Naive thymus-derived CD8-positive, alpha-beta T cell (primary cell): ENCODE results near the gene FAM53B. TPM values are rescaled to one million over a fixed set of nuclear protein-coding genes. Genes with fewer than 3 reads are reported as not detected.

Experiments
- ATAC-seq, 2 donors: fragments of 150-1000 bp; cut with Tn5 transposase in 1 of 2; sonication (Bioruptor Pico), chemical (Tn5 transposase) in 1 of 2; 1 replicate in 1 of 2; 2 replicates in 1 of 2; pipeline ENCODE4 v1.10.0; 2021; ENCODE audit warnings: mild to moderate bottlenecking in 2 of 2, moderate library complexity in 2 of 2
- POLR2A ChIA-PET: fragments of 350-600 bp; sonication (Branson Sonifier 250); formaldehyde crosslinking; loops from one replicate; lab custom pipeline; 2021; ENCODE audit warnings: antibody characterized with exemption; lab: Charles Lee
- DNase-seq, 10 donors: peaks; one replicate each; pipeline versions ENCODE4 v3.0.0 to v3.0.0-alpha.2; 2020 to 2022
- H3K27ac Mint-ChIP-seq, 10 donors: one replicate each; pipeline ENCODE4 v1.8.0; 2020 to 2022; ENCODE audit warnings: mild to moderate bottlenecking in 10 of 10, mixed read lengths in 10 of 10, moderate library complexity in 4 of 10, inconsistent platforms in 1 of 10
- H3K27me3 Mint-ChIP-seq, 5 donors: one replicate each; pipeline ENCODE4 v1.8.0; 2021 to 2022; ENCODE audit warnings: mixed read lengths in 5 of 5
- H3K36me3 Mint-ChIP-seq, 3 donors: one replicate each; pipeline ENCODE4 v1.8.0; 2020 to 2022; ENCODE audit warnings: mixed read lengths in 3 of 3, mild to moderate bottlenecking in 2 of 3, inconsistent platforms in 1 of 3
- H3K4me1 Mint-ChIP-seq, 4 donors: one replicate each; pipeline ENCODE4 v1.8.0; 2021 to 2022; ENCODE audit warnings: mixed read lengths in 4 of 4
- H3K4me3 Mint-ChIP-seq, 10 donors: one replicate each; pipeline ENCODE4 v1.8.0; 2020 to 2022; ENCODE audit warnings: mild to moderate bottlenecking in 10 of 10, mixed read lengths in 10 of 10, moderate library complexity in 6 of 10, inconsistent platforms in 1 of 10
- H3K9me3 Mint-ChIP-seq, 9 donors: one replicate each; pipeline ENCODE4 v1.8.0; 2020 to 2022; ENCODE audit warnings: mixed read lengths in 9 of 9, mild to moderate bottlenecking in 3 of 9, inconsistent platforms in 1 of 9, moderate library complexity in 1 of 9
- polyA plus RNA-seq, 3 donors: library from polyadenylated mRNA; unstranded; fragments of 300-500 nt; fragmentation: Illumina TruSeq; gene quantifications; one replicate each; pipeline ENCODE4 v1.2.3, GENCODE V29; 2021
- total RNA-seq, 8 experiments: library from RNA in 2 of 8; stranded (reverse) in 2 of 8; gene quantifications; one replicate each; pipeline ENCODE4 v1.2.3 and lab custom pipeline; 2021 to 2026

The FAM53B gene
- total and polyA plus RNA-seq, 5 experiments from 2014 or later, result 2.4 to 23.2 (median 15.1) TPM

DNA sequence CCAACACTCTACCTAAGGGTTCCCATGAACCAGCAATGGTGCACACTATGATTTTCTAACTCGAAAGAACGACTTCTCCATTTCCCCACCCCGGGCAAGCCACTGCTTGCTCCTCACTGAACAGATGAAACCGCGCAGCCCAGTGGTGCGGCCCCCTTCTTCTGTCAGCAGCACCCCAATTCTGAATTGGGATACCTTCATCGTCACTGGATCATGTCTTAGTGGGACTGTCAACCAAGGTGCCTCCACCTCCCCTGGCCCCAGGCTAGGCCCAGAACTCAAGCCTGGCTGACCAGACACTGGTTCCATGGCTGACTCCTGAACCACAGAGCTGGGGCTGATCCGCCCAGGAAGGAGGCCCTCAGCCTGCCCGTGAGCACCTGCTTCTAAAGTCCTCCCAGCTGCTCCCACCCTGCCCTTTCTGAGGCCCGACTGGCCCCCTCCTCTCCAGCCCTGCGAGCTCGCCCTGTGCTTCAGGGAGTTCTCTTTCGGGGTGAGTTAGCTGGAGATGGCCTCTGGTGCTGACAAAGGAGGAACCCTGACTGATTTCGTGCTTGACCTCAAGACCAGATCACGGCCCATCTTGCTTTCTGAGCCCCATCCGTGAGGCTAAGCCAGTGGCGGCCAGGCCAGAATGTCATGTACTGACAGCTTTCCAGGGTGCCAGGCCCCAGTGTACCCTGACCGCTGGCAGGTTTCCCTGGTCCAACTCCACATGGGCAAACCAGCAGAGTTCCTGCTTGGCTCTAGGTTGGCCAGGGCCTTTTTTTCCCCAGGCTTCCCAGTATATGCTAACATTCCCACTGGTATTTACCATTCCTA, 44.5 kb downstream of the FAM53B start:
- H3K4me1 Mint-ChIP-seq, result peaks cover 52 to 100% (median 96%) of the 10 kb centered on the region in 4 donors
- peaks cover 0 to 19% (median 7%) of the 10 kb centered on the region in 3 donors for H3K36me3 Mint-ChIP-seq
- H3K27me3 Mint-ChIP-seq, result no peaks in the 10 kb centered on the region
- H3K4me3 Mint-ChIP-seq, result peak overlapping the region in 5 of 10 donors; percentile 2 to 77 (median 33)
- POLR2A ChIA-PET, result interaction anchor here (1.1 to 4.0 kb wide), 3 partner anchors 9 to 19 kb away, joined by 3 to 24 read pairs (median 4); no protein-coding TSS in a partner anchor
- H3K27ac Mint-ChIP-seq, result peak overlapping the region; percentile 29 to 97 (median 88)
- H3K9me3 Mint-ChIP-seq, result no peaks in the 10 kb centered on the region
- DNase-seq, result no peak
- ATAC-seq, result no peak

DNA sequence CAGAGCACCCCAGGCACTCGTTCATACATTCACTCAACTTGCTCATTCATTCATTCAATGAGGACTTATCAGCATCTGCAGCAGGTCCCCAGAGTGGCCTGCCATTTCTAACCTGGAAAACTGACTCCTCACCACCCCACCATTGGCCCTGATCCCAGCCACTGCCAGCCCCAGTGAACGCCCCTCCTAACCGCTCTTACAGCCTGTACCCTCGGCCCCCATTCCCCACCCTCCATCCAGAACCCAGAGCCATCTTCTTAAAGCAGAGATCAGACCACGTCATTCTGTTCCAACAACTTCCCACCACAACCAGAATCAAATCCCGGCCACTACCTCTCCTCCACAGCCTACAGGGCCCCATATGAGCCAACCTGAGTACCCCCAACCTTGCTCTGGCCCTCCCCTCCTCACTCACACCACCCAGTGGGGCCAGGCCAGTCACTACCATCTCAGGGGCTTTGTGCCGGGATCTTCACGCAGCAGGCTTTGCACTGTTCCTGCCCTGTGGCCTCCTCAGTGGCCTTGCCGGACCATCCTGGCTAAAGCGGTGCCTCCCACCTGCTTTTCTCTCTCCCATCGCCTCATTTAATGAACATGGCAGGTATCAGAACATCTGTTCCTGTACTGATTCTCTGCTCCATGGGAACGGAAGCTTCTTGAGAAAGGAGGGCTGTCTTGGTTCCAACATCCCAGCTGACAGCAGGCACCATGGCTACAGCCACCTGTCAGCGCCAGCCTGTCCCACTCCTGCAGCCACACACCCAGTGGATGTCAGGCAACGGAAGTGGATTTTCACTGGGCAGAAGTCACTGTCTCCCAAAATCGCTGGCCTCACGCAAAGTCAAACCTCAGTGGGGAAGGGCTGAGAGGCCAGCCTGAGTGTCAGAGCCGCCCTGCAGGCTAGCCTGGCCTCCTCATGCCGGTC, 45.4 kb downstream of the FAM53B start:
- H3K36me3 Mint-ChIP-seq, result peaks cover 0 to 22% (median 10%) of the 10 kb centered on the region in 3 donors
- H3K4me1 Mint-ChIP-seq, result peaks cover 51 to 99% (median 96%) of the 10 kb centered on the region in 4 donors
- DNase-seq, result no peak
- POLR2A ChIA-PET, result interaction anchor here (1.0 to 4.0 kb wide), 5 partner anchors 10 to 36 kb away, joined by 3 to 24 read pairs (median 4); no protein-coding TSS in a partner anchor
- H3K27me3 Mint-ChIP-seq, result no peaks in the 10 kb centered on the region
- no peak for ATAC-seq
- H3K27ac Mint-ChIP-seq, result peak overlapping the region; percentile 76 to 97 (median 91)
- H3K9me3 Mint-ChIP-seq, result no peaks in the 10 kb centered on the region
- peak overlapping the region in 9 of 10 donors; percentile 20 to 80 (median 56) for H3K4me3 Mint-ChIP-seq

DNA sequence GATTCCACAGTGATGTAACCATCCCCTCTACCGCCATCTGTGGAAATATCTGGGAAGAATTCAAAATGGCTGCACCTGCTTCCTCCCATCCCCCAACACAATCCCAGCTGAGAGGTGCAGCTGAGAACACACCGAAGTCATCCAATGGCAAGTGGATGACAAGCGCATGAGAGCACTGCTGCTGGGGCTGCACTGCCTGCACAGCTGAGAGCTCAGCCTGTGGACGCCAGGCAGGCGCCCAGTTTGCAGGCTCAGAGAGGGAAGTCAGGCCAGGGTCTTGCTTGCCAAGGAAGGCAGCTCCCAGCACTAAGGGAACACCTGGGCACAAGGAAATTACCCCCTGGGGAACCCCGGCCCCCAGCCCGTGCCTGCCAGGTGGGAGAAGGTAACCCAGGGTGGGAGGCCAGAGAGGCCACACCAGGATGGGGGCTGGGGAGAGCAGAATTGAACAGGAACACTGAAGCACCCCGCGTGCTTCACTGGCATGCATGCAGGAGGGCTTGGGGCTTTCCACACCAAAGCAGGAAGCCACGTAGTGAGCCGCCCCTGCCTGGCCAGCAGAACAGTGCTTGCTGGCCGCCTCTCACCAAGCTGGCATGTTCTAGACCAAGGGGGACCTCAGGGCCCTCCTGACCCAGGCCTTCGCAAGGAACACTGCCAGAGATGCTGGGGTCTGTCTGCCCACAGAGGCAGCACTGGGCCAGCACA, 46.2 kb downstream of the FAM53B start:
- Mint-ChIP-seq H3K36me3 (peaks cover 0 to 25% (median 18%) of the 10 kb centered on the region in 3 donors), H3K27ac (peak overlapping the region; percentile 85 to 97 (median 92)), H3K27me3 (no peaks in the 10 kb centered on the region), H3K4me3 (peak overlapping the region in 9 of 10 donors; percentile 20 to 82 (median 76)), H3K4me1 (peaks cover 47 to 99% (median 92%) of the 10 kb centered on the region in 4 donors), H3K9me3 (no peaks in the 10 kb centered on the region)
- peak in 2 of 10 donors; percentile 14 to 30 for DNase-seq
- ATAC-seq, result peak; percentile 60 to 72
- POLR2A ChIA-PET, result interaction anchor here (0.7 to 4.0 kb wide), 10 partner anchors 9 to 61 kb away, joined by 3 to 24 read pairs (median 6); no protein-coding TSS in a partner anchor

DNA sequence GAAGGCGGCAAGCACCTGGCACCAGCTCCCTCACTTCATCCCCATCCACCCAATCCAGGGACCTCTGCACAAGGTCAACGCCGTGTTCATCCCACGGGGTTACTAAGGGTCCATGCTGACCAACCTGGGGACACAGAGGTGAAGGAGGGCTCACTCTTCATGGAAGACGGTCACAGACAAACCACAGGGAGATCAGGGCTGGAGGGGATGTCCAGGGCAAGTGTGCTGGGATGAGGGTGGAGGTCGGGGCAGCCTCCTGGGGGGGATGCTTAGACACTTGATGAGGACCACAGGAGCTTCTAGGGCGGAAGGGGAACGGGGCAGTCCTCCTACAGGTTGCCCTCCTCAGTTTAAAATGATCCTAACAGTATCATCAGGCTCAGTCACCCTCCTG, 46.7 kb downstream of the FAM53B start:
- peaks cover 45 to 95% (median 88%) of the 10 kb centered on the region in 4 donors for H3K4me1 Mint-ChIP-seq
- no peaks in the 10 kb centered on the region for H3K27me3 Mint-ChIP-seq
- H3K27ac Mint-ChIP-seq, result peak overlapping the region; percentile 90 to 97 (median 92)
- peaks cover 0 to 25% (median 18%) of the 10 kb centered on the region in 3 donors for H3K36me3 Mint-ChIP-seq
- H3K4me3 Mint-ChIP-seq, result peak overlapping the region in 8 of 10 donors; percentile 67 to 82 (median 77)
- no peak for ATAC-seq
- no peaks in the 10 kb centered on the region for H3K9me3 Mint-ChIP-seq
- DNase-seq, result no peak
- POLR2A ChIA-PET, result interaction anchor here (0.7 to 4.0 kb wide), 15 partner anchors 8 to 78 kb away, joined by 3 to 24 read pairs (median 6); partner anchors contain the start of gene FAM53B

DNA sequence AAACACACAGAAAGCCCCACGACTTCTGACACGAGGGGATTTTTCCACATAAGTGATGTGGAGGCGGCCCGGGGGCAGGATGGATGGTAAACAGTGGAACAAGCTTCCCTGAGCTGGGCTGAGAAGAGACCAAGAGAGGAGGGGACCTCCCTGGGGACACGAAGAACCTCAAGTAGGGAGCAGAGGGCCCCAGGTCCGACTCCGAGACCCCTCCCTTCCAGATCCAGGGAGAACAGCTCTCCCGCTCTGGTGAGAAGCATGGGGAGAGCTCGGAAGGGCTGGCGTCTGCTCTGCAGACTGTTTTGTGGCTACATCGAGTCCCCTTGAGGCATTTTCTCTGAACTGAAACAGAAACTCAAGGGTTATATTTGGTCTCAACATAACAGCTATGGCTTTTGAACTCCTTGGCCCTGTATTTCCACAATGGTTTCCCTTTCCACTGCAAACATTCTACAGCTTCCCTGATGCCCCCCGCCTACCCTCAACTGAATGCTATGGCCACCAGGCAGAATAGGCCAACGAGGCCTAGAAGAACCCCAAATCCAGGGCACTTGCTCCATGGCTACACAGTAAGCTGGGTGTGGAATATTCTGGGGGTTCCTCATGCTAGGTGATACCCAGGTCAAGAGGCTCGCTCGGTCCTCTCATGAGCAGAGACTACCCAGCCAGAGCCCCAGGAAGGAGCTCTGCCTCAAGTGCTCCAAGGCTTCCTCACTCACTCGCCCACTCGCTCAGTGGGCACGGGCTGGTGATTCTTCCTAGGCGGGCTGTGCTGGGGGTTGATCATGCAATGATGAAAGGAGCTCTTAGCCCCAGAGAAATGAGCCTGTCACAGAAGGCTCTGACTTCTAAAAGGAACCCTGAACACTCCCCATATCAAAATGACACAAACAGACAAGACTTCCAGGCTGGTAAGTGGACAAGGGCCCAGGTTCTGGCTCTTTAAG, 47.5 kb downstream of the FAM53B start:
- peak; percentile 72 to 73 for ATAC-seq
- POLR2A ChIA-PET, result interaction anchor here (1.1 to 4.0 kb wide), 14 partner anchors 8 to 78 kb away, joined by 3 to 24 read pairs (median 6); partner anchors contain the start of gene FAM53B
- Mint-ChIP-seq H3K27ac (peak overlapping the region; percentile 90 to 97 (median 92)), H3K4me1 (peaks cover 40 to 90% (median 83%) of the 10 kb centered on the region in 4 donors), H3K36me3 (peaks cover 0 to 26% (median 19%) of the 10 kb centered on the region in 3 donors), H3K9me3 (no peaks in the 10 kb centered on the region), H3K4me3 (peak overlapping the region; percentile 45 to 82 (median 76)), H3K27me3 (no peaks in the 10 kb centered on the region)
- DNase-seq, result peak in 2 of 10 donors; percentile 41

DNA sequence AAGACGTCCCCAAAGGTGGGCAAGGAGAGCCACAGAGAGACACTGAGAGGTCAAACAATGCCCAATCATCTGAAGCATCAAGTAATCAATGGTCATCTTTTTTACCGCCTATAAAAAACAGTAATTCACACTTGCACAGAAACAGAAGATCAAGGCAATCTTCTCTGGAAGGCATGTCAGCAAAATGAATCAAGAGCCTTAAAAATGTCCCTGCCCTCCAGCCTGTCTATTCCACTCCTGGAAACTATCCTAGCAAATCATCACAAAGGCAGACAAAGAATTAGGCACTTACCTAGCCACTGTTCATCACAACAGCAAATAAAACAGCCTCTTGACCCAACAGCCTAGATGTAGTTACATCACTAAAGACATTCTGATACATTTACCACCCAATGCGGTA, 48.9 kb downstream of the FAM53B start:
- Mint-ChIP-seq H3K27ac (peak overlapping the region in 7 of 10 donors; percentile 28 to 97 (median 90)), H3K4me1 (peaks cover 39 to 86% (median 76%) of the 10 kb centered on the region in 4 donors), H3K27me3 (no peaks in the 10 kb centered on the region), H3K9me3 (no peaks in the 10 kb centered on the region), H3K36me3 (peaks cover 0 to 29% (median 22%) of the 10 kb centered on the region in 3 donors), H3K4me3 (peak overlapping the region in 6 of 10 donors; percentile 1 to 48 (median 16))
- ATAC-seq (no peak), DNase-seq (no peak)
- POLR2A ChIA-PET, result no interaction called here

- Mint-ChIP-seq H3K4me3 (peak overlapping the region in 4 of 10 donors; percentile 15 to 48 (median 16)), H3K27ac (peak overlapping the region in 9 of 10 donors; percentile 24 to 97 (median 60)), H3K27me3 (no peaks in the 10 kb centered on the region), H3K36me3 (peaks cover 0 to 29% (median 28%) of the 10 kb centered on the region in 3 donors), H3K9me3 (no peaks in the 10 kb centered on the region), H3K4me1 (peaks cover 39 to 86% (median 70%) of the 10 kb centered on the region in 4 donors)
- DNase-seq (no peak), ATAC-seq (no peak)
- POLR2A ChIA-PET, result interaction anchor here (1.3 kb wide), 1 partner anchor 8 kb away, joined by 5 read pairs; no protein-coding TSS in a partner anchor
Measured at GRCh38 chr10:124694481-124695220, 49.5 kb downstream of the FAM53B start.

DNA sequence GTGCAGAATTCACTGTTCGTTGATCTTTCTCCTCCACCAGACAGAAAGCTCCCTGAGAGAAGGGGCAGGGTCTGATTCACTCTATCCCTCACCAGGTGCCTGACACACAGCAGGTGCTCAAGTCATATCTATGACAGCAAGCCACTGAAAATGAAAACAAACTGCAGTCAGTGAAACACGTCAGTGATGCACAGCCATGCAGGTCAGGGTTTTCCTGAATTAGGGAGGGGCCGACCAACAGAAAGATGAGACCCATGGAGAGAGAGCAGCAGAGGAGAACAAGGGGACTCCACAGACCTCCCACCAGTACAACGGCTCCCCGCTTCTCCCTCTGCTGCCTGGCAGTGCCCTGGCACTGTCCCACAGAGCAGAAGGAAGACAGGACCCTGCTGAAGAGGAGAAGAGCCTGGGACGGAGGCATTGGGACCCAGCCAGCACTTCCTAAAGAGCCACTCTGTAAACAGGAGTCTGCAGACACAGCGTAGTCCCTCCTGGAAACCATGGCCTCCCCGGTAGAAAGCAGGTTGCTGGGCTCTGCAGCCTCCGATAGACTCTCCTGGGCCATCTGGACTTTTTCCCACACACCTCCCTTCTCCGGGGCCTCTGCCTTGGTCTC, 50.3 kb downstream of the FAM53B start:
- Mint-ChIP-seq H3K27me3 (no peaks in the 10 kb centered on the region), H3K9me3 (no peaks in the 10 kb centered on the region), H3K27ac (peak overlapping the region in 8 of 10 donors; percentile 24 to 97 (median 67)), H3K36me3 (peaks cover 0 to 31% (median 28%) of the 10 kb centered on the region in 3 donors), H3K4me1 (peaks cover 37 to 86% (median 69%) of the 10 kb centered on the region in 4 donors), H3K4me3 (peak overlapping the region in 2 of 10 donors; percentile 24 to 48)
- POLR2A ChIA-PET, result interaction anchor here (1.3 to 2.5 kb wide), 2 partner anchors 8 to 15 kb away, joined by 5 to 7 read pairs; no protein-coding TSS in a partner anchor
- ATAC-seq, result no peak
- no peak for DNase-seq

GRCh38 chr10:124693396-124693795, 50.8 kb downstream of the FAM53B start:
- H3K4me1 Mint-ChIP-seq, result peaks cover 32 to 86% (median 68%) of the 10 kb centered on the region in 4 donors
- H3K9me3 Mint-ChIP-seq, result no peaks in the 10 kb centered on the region
- H3K36me3 Mint-ChIP-seq, result peaks cover 0 to 32% (median 28%) of the 10 kb centered on the region in 3 donors
- POLR2A ChIA-PET, result interaction anchor here (1.3 to 2.5 kb wide), 2 partner anchors 9 to 15 kb away, joined by 5 to 7 read pairs; no protein-coding TSS in a partner anchor
- H3K27me3 Mint-ChIP-seq, result no peaks in the 10 kb centered on the region
- H3K27ac Mint-ChIP-seq, result peak overlapping the region in 5 of 10 donors; percentile 44 to 97 (median 85)
- peak overlapping the region in 1 of 10 donors; percentile 45 for H3K4me3 Mint-ChIP-seq
- no peak for DNase-seq
- no peak for ATAC-seq
